Measurements from ENCODE around the gene ATG16L1.

Gene ATG16L1

GRCh38 chr2:233223059-233223894 is 28.2 kb upstream of the ATG16L1 start:
- no peaks in the 10 kb centered on the region for H3K9me3 ChIP-seq (ENCODE audit: control insufficient read depth, insufficient read depth, low read depth, low read length)
- no peak overlapping the region for H3K4me3 ChIP-seq (ENCODE audit: low read depth, low read length)
- H3K36me3 ChIP-seq (ENCODE audit: control insufficient read depth in 2 of 2, insufficient read depth in 1 of 2, low read length in 2 of 2), result no peaks in the 10 kb centered on the region
- H3K27ac ChIP-seq (ENCODE audit: extremely low read depth, low read depth, low read length), result no peak overlapping the region
- no peaks in the 10 kb centered on the region for H3K4me1 ChIP-seq (ENCODE audit: control insufficient read depth, insufficient read depth, low read length)
- POLR2A ChIA-PET, result interaction anchor here (0.6 kb wide), 2 partner anchors 21 to 63 kb away, joined by 3 read pairs; no protein-coding TSS in a partner anchor
- TF ChIP-seq KLF16 (tag by site-specific recombination; IDR thresholded peaks at IDR 0.05), result no peak
- no peak for TF ChIP-seq ZNF843 (tag by site-specific recombination; IDR thresholded peaks at IDR 0.05)
- TF ChIP-seq ZNF266 (tag by site-specific recombination; IDR thresholded peaks at IDR 0.05; ENCODE audit: low read depth), result no peak
- TF ChIP-seq, protein P1, sequence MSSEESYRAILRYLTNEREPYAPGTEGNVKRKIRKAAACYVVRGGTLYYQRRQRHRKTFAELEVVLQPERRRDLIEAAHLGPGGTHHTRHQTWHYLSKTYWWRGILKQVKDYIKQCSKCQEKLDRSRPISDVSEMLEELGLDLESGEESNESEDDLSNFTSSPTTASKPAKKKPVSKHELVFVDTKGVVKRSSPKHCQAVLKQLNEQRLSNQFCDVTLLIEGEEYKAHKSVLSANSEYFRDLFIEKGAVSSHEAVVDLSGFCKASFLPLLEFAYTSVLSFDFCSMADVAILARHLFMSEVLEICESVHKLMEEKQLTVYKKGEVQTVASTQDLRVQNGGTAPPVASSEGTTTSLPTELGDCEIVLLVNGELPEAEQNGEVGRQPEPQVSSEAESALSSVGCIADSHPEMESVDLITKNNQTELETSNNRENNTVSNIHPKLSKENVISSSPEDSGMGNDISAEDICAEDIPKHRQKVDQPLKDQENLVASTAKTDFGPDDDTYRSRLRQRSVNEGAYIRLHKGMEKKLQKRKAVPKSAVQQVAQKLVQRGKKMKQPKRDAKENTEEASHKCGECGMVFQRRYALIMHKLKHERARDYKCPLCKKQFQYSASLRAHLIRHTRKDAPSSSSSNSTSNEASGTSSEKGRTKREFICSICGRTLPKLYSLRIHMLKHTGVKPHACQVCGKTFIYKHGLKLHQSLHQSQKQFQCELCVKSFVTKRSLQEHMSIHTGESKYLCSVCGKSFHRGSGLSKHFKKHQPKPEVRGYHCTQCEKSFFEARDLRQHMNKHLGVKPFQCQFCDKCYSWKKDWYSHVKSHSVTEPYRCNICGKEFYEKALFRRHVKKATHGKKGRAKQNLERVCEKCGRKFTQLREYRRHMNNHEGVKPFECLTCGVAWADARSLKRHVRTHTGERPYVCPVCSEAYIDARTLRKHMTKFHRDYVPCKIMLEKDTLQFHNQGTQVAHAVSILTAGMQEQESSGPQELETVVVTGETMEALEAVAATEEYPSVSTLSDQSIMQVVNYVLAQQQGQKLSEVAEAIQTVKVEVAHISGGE (tag by site-specific recombination; conservative IDR thresholded peaks at IDR 0.05; ENCODE audit: low read depth), result no peak
- CTCF ChIA-PET, result interaction anchor here (1.2 kb wide), 1 partner anchor 13 kb away, joined by 3 read pairs; no protein-coding TSS in a partner anchor

DNA sequence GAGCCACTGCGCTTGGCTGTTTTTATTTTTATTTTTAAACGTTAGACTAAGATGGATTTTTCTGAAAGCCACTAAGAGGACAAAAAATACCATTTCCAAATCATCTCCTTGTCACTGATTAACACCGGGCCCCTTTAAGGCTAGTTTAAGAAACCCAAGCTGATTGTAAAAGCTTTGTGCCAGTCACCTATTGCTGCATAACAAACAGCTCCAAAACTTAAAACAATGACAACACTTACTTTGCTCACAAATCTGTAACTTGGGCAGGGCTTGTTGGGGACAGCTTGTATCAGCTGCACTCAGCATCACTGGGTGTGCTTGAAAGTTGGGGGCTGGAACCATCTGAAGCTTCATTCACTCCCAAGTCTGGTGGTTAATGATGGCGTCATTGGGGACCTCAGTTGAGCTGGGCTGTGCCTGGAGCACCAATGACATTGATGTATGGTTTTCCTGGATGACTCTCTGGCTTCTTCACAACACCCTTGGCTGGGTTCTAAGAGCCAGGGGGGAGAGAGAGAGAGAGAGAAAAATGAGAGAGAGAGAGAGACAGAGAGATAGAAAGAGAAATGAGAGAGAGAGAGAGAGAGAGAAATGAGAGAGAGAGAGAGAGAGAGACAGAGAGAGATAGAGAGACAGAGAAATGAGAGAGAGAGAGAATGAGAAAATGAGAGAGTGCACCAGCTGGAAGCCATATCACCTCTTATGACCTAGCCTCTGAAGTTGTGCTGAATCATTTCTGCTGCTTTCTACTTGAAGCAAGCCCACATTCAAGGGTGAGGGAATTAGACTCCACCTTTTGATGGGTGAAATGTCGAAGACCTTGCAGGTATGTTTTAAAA is 26.0 kb upstream of the ATG16L1 start:
- no peak overlapping the region for H3K4me3 ChIP-seq (ENCODE audit: low read depth, low read length)
- ChIA-PET CTCF (interaction anchor here (0.7 to 1.1 kb wide), 4 partner anchors 11 to 1549 kb away, joined by 3 to 5 read pairs (median 3); no protein-coding TSS in a partner anchor), POLR2A (no interaction called here)
- TF ChIP-seq ZBTB17 (tag by site-specific recombination; IDR thresholded peaks at IDR 0.05) (0 out of 2 replicates have a peak, but pooled peaks have one; percentile 15), RBAK (tag by site-specific recombination; IDR thresholded peaks at IDR 0.05) (0 out of 2 replicates have a peak, but pooled peaks have one; percentile 16), ZNF596 (tag by site-specific recombination; IDR thresholded peaks at IDR 0.05) (peak; percentile 94), ZNF366 (tag by site-specific recombination; conservative IDR thresholded peaks at IDR 0.05) (0 out of 2 replicates have a peak, but pooled peaks have one; percentile 23), ZBTB48 (tag by site-specific recombination; IDR thresholded peaks at IDR 0.05) (no peak)
- TF ChIP-seq, protein P2, sequence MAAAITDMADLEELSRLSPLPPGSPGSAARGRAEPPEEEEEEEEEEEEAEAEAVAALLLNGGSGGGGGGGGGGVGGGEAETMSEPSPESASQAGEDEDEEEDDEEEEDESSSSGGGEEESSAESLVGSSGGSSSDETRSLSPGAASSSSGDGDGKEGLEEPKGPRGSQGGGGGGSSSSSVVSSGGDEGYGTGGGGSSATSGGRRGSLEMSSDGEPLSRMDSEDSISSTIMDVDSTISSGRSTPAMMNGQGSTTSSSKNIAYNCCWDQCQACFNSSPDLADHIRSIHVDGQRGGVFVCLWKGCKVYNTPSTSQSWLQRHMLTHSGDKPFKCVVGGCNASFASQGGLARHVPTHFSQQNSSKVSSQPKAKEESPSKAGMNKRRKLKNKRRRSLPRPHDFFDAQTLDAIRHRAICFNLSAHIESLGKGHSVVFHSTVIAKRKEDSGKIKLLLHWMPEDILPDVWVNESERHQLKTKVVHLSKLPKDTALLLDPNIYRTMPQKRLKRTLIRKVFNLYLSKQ (tag by site-specific recombination; IDR thresholded peaks at IDR 0.05; ENCODE audit: borderline replicate concordance), result no peak
- TF ChIP-seq, protein P3, sequence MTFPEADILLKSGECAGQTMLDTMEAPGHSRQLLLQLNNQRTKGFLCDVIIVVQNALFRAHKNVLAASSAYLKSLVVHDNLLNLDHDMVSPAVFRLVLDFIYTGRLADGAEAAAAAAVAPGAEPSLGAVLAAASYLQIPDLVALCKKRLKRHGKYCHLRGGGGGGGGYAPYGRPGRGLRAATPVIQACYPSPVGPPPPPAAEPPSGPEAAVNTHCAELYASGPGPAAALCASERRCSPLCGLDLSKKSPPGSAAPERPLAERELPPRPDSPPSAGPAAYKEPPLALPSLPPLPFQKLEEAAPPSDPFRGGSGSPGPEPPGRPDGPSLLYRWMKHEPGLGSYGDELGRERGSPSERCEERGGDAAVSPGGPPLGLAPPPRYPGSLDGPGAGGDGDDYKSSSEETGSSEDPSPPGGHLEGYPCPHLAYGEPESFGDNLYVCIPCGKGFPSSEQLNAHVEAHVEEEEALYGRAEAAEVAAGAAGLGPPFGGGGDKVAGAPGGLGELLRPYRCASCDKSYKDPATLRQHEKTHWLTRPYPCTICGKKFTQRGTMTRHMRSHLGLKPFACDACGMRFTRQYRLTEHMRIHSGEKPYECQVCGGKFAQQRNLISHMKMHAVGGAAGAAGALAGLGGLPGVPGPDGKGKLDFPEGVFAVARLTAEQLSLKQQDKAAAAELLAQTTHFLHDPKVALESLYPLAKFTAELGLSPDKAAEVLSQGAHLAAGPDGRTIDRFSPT (tag by site-specific recombination; IDR thresholded peaks at IDR 0.05), result no peak
- H3K36me3 ChIP-seq (ENCODE audit: control insufficient read depth in 2 of 2, insufficient read depth in 1 of 2, low read length in 2 of 2), result no peaks in the 10 kb centered on the region
- no peak overlapping the region for H3K27ac ChIP-seq (ENCODE audit: extremely low read depth, low read depth, low read length)
- no peaks in the 10 kb centered on the region for H3K9me3 ChIP-seq (ENCODE audit: control insufficient read depth, insufficient read depth, low read depth, low read length)
- no peaks in the 10 kb centered on the region for H3K4me1 ChIP-seq (ENCODE audit: control insufficient read depth, insufficient read depth, low read length)

Measured in HEK293 (cell line).